K562 (cell line): Measurements from ENCODE around the gene OXSM. TPM values are rescaled to one million over a fixed set of nuclear protein-coding genes. Genes with fewer than 3 reads are reported as not detected.
A peak's percentile ranks its signal among the peaks of the same experiment; 100 is the strongest.

Experiments used
- ATF1 ChIP-seq, 2 experiments: fragments of 450-650 bp in 1 of 2; IDR thresholded peaks; 2 replicates each; pipeline ENCODE4 v1.6.1; 2016; ENCODE audit warnings: missing compliant biosample characterization in 1 of 2, missing genetic modification characterization in 1 of 2
- CBX1 ChIP-seq: sonication (generic); IDR thresholded peaks from 2 replicates; pipeline ENCODE4 v1.6.1; 2016; ENCODE audit warnings: antibody characterized with exemption, low read depth, mild to moderate bottlenecking
- COPS2 ChIP-seq: fragments of 450-650 bp; conservative IDR thresholded peaks from 2 replicates; pipeline ENCODE4 v1.6.1; 2016; ENCODE audit warnings: mild to moderate bottlenecking, moderate library complexity
- ELF4 ChIP-seq: fragments of 450-650 bp; formaldehyde crosslinking; IDR thresholded peaks from 2 replicates; pipeline ENCODE4 v1.4.0; 2022; ENCODE audit warnings: missing genetic modification characterization
- ETV6 ChIP-seq, 3 experiments: fragments of 150-350 bp in 1 of 3; sonication (generic) in 1 of 3; formaldehyde crosslinking in 1 of 3; IDR thresholded peaks; 2 replicates each; pipeline versions ENCODE4 v1.6.1 to v1.8.0; 2014 to 2022; ENCODE audit warnings: borderline replicate concordance in 2 of 3, low read depth in 2 of 3, antibody characterized with exemption in 1 of 3, low read length in 1 of 3, mild to moderate bottlenecking in 1 of 3, missing genetic modification reagents in 1 of 3
- FOXJ2 ChIP-seq: fragments of 200-800 bp; sonication (Bioruptor generic); IDR thresholded peaks from 2 replicates; pipeline ENCODE4 v1.6.1; 2016; ENCODE audit warnings: missing genetic modification characterization, missing compliant biosample characterization
- GATAD2A ChIP-seq: fragments of 450-650 bp; IDR thresholded peaks from 2 replicates; pipeline ENCODE4 v1.6.1; 2017
- HDAC2 ChIP-seq: fragments of 450-650 bp; IDR thresholded peaks from 2 replicates; pipeline ENCODE4 v1.6.1; 2016; ENCODE audit warnings: mild to moderate bottlenecking
- HDGF ChIP-seq: fragments of 450-650 bp; IDR thresholded peaks from 2 replicates; pipeline ENCODE4 v1.6.1; 2016
- ILK ChIP-seq: fragments of 450-650 bp; IDR thresholded peaks from 2 replicates; pipeline ENCODE4 v1.6.1; 2016; ENCODE audit warnings: missing genetic modification characterization, low read depth, mild to moderate bottlenecking, missing compliant biosample characterization, moderate library complexity, borderline replicate concordance
- MTA1 ChIP-seq: fragments of 450-650 bp; IDR thresholded peaks from 2 replicates; pipeline ENCODE4 v1.6.1; 2017; ENCODE audit warnings: borderline replicate concordance
- MTF1 ChIP-seq: fragments of 250-450 bp; sonication (Bioruptor Pico); IDR thresholded peaks from 2 replicates; pipeline ENCODE4 v1.9.0; 2021; ENCODE audit warnings: moderate library complexity, mild to moderate bottlenecking, inconsistent platforms, borderline replicate concordance
- MXD1 ChIP-seq: fragments of 250-450 bp; sonication (Bioruptor Pico); IDR thresholded peaks from 2 replicates; pipeline ENCODE4 v1.8.0; 2021; ENCODE audit warnings: borderline replicate concordance, mild to moderate bottlenecking, moderate library complexity; ENCODE audit not compliant: poor library complexity, severe bottlenecking
- NCOR1 ChIP-seq: fragments of 450-650 bp; IDR thresholded peaks from 2 replicates; pipeline ENCODE4 v1.6.1; 2016; ENCODE audit warnings: mild to moderate bottlenecking, moderate library complexity
- PHF8 ChIP-seq: fragments of 200-600 bp; sonication (generic); IDR thresholded peaks from 2 replicates; pipeline ENCODE4 v1.6.1; 2012; ENCODE audit warnings: mixed run types, mild to moderate bottlenecking, inconsistent platforms, low read length, moderate library complexity, borderline replicate concordance
- RAD21 ChIP-seq, 2 experiments: fragments of 250-450 bp in 1 of 2; fragments of 450-650 bp in 1 of 2; sonication (Bioruptor Pico) in 1 of 2; formaldehyde crosslinking in 1 of 2; IDR thresholded peaks in 1 of 2; conservative IDR thresholded peaks in 1 of 2; 2 replicates each; pipeline versions ENCODE4 v1.4.0 to v1.8.0; 2020 to 2022; ENCODE audit warnings: mild to moderate bottlenecking in 2 of 2, moderate library complexity in 1 of 2
- SAP30 ChIP-seq: fragments of 200-600 bp; sonication (generic); IDR thresholded peaks from 2 replicates; pipeline ENCODE4 v1.6.1; 2012; ENCODE audit warnings: borderline replicate concordance, low read depth, mild to moderate bottlenecking, moderate library complexity, low read length, control low read depth, inconsistent platforms; ENCODE audit not compliant: insufficient read depth, poor library complexity, severe bottlenecking
- SMC3 ChIP-seq: conservative IDR thresholded peaks from 2 replicates; pipeline ENCODE4 v1.6.1; 2011; ENCODE audit warnings: low read depth, low read length, improper control_type of control experiment; ENCODE audit not compliant: insufficient read depth
- SNRNP70 ChIP-seq: fragments of 200-400 bp; formaldehyde crosslinking; optimal IDR thresholded peaks from 2 replicates; pipeline ENCODE3; 2017; ENCODE audit warnings: low read depth, low read length
- ZNF23 ChIP-seq: fragments of 250-450 bp; sonication (Bioruptor Pico); IDR thresholded peaks from 2 replicates; pipeline ENCODE4 v1.4.0; 2020; ENCODE audit warnings: mild to moderate bottlenecking
- ZNF561 ChIP-seq: fragments of 450-650 bp; formaldehyde crosslinking; conservative IDR thresholded peaks from 2 replicates; pipeline ENCODE4 v1.4.0; 2020; ENCODE audit warnings: mild to moderate bottlenecking, moderate library complexity
- ZNF766 ChIP-seq: fragments of 200-800 bp; sonication (Bioruptor generic); conservative IDR thresholded peaks from 2 replicates; pipeline ENCODE4 v1.6.1; 2016; ENCODE audit warnings: missing genetic modification characterization, missing compliant biosample characterization
- ZNF778 ChIP-seq: fragments of 450-650 bp; formaldehyde crosslinking; IDR thresholded peaks from 2 replicates; pipeline ENCODE4 v1.4.0; 2020; ENCODE audit warnings: mild to moderate bottlenecking, moderate library complexity
- polyA plus RNA-seq, 8 experiments: library from polyadenylated mRNA; depleted of rRNA in 4 of 8; stranded (reverse) in 5 of 8; unstranded in 3 of 8; fragments of >200 nt; fragmentation: Nextera tagmentation in 2 of 8; fragmentation: Illumina TruSeq in 1 of 8; extraction: Ambion mirVana in 2 of 8; extraction: Trizol in 1 of 8; gene quantifications; 2 replicates each; pipeline versions ENCODE4 v1.2.1 to v1.2.3, GENCODE V29; 2011 to 2014; ENCODE audit warnings: inconsistent platforms in 1 of 8, missing spikeins in 1 of 8
- total RNA-seq, 7 experiments: library from RNA; depleted of rRNA in 6 of 7; stranded (reverse); fragments of >200 nt in 6 of 7; fragmentation: Illumina TruSeq in 2 of 7; extraction: Trizol in 2 of 7; gene quantifications; 2 replicates each; pipeline versions ENCODE4 v1.2.1 to v1.2.3, GENCODE V29; 2011 to 2021; ENCODE audit warnings: low replicate concordance in 1 of 7
- TF ChIP-seq, protein P1 (sequence below): sonication (generic); formaldehyde crosslinking; IDR thresholded peaks from 2 replicates; pipeline ENCODE4 v1.8.0; 2023; ENCODE audit warnings: mild to moderate bottlenecking, missing genetic modification reagents

Gene OXSM
- total and polyA plus RNA-seq, 9 of the 15 experiments (the other 6 are each of a cell fraction or from before 2014, with no cell fraction given) = 24.0 to 107 (median 34.0) TPM

GRCh38 chr3:25783661-25784512, 6.0 kb upstream of the OXSM start (continued):
- TF ChIP-seq, protein P1, sequence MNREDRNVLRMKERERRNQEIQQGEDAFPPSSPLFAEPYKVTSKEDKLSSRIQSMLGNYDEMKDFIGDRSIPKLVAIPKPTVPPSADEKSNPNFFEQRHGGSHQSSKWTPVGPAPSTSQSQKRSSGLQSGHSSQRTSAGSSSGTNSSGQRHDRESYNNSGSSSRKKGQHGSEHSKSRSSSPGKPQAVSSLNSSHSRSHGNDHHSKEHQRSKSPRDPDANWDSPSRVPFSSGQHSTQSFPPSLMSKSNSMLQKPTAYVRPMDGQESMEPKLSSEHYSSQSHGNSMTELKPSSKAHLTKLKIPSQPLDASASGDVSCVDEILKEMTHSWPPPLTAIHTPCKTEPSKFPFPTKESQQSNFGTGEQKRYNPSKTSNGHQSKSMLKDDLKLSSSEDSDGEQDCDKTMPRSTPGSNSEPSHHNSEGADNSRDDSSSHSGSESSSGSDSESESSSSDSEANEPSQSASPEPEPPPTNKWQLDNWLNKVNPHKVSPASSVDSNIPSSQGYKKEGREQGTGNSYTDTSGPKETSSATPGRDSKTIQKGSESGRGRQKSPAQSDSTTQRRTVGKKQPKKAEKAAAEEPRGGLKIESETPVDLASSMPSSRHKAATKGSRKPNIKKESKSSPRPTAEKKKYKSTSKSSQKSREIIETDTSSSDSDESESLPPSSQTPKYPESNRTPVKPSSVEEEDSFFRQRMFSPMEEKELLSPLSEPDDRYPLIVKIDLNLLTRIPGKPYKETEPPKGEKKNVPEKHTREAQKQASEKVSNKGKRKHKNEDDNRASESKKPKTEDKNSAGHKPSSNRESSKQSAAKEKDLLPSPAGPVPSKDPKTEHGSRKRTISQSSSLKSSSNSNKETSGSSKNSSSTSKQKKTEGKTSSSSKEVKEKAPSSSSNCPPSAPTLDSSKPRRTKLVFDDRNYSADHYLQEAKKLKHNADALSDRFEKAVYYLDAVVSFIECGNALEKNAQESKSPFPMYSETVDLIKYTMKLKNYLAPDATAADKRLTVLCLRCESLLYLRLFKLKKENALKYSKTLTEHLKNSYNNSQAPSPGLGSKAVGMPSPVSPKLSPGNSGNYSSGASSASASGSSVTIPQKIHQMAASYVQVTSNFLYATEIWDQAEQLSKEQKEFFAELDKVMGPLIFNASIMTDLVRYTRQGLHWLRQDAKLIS (CRISPR knock-in tag) = peak; percentile 13; the same call in 1 of the 2 replicates
- no peak for TF ChIP-seq SAP30
- TF ChIP-seq FOXJ2 (tag) = no peak
- 0 out of 2 replicates have a peak, but pooled peaks have one; percentile 48 for TF ChIP-seq GATAD2A
- no peak for TF ChIP-seq CBX1
- TF ChIP-seq MTA1 = no peak
- TF ChIP-seq HDAC2 = 0 out of 2 replicates have a peak, but pooled peaks have one; percentile 46
- TF ChIP-seq ILK (tag) = no peak
- TF ChIP-seq ZNF778 (CRISPR knock-in tag) = no peak
- TF ChIP-seq HDGF = no peak
- no peak for TF ChIP-seq SNRNP70
- TF ChIP-seq MTF1 (CRISPR knock-in tag) = no peak
- no peak for TF ChIP-seq RAD21 (CRISPR knock-in tag; conservative IDR thresholded peaks at IDR 0.05 in 1 of 2, IDR thresholded peaks at IDR 0.05 in 1 of 2)
- peak; percentile 61 for TF ChIP-seq PHF8
- TF ChIP-seq MXD1 (CRISPR knock-in tag) = no peak
- TF ChIP-seq ZNF766 = no peak
- TF ChIP-seq ZNF23 = no peak
- TF ChIP-seq ATF1 (CRISPR knock-in tag; IDR thresholded peaks at IDR 0.05) = no peak
- 0 out of 2 replicates have a peak, but pooled peaks have one; percentile 9 for TF ChIP-seq ATF1 (tag; IDR thresholded peaks at IDR 0.05)
- no peak for TF ChIP-seq COPS2
- no peak for TF ChIP-seq ZNF561 (CRISPR knock-in tag)
- TF ChIP-seq ELF4 = no peak
- no peak for TF ChIP-seq NCOR1
- no peak for TF ChIP-seq SMC3
- no peak for TF ChIP-seq ETV6 (IDR thresholded peaks at IDR 0.05; ENCODE audit: borderline replicate concordance in 1 of 2, low read depth in 2 of 2, low read length in 1 of 2)
- no peak for TF ChIP-seq ETV6 (CRISPR knock-in tag; IDR thresholded peaks at IDR 0.05; ENCODE audit: borderline replicate concordance)
